Left cardiac atrium (tissue), 4 donors: ENCODE measurements around the gene IDUA. TPM values are rescaled to one million over a fixed set of nuclear protein-coding genes. Genes with fewer than 3 reads are reported as not detected.
"Not testable (repeated sequence)": the region's sequence is repeated elsewhere in the genome, so short reads cannot be mapped to it uniquely, and the experiment has no call there.

Source experiments
- ATAC-seq, 2 donors: fragments of 200-7000 bp; cut with Tn5 transposase; one replicate each; pipeline ENCODE4 v1.9.1; 2020; ENCODE audit warnings: mild to moderate bottlenecking in 2 of 2, moderate library complexity in 2 of 2
- DNase-seq: peaks from one replicate; pipeline ENCODE4 v3.0.0-alpha.2; 2020
- intact Hi-C, 2 donors: fragments of 100-400 bp; cut with DNase I; formaldehyde crosslinking; loops; one replicate each; pipeline versions ENCODE4 v1.14.1 to v1.15.1; 2022 to 2023
- total RNA-seq, 2 donors: library from RNA; stranded (reverse); fragmentation: NEBNext Ultra II Directional; extraction: Animal tissue kit (Norgen Biotek cat#: 25700); gene quantifications; one replicate each; pipeline ENCODE4 v1.2.1, GENCODE V29; 2021
- donor health status: DM: no; HTN: yes; CAD: no.
- donor health status: DM: no; HTN: yes; CAD: no; lungs with severe emphysema.
- donor health status: DM: yes; HTN: yes; CAD: no.
- donor health status: Dilated cardiomyopathy.

Gene IDUA
- total RNA-seq, 2 donors from 2014 or later = 15.4 to 18.7 TPM

DNA sequence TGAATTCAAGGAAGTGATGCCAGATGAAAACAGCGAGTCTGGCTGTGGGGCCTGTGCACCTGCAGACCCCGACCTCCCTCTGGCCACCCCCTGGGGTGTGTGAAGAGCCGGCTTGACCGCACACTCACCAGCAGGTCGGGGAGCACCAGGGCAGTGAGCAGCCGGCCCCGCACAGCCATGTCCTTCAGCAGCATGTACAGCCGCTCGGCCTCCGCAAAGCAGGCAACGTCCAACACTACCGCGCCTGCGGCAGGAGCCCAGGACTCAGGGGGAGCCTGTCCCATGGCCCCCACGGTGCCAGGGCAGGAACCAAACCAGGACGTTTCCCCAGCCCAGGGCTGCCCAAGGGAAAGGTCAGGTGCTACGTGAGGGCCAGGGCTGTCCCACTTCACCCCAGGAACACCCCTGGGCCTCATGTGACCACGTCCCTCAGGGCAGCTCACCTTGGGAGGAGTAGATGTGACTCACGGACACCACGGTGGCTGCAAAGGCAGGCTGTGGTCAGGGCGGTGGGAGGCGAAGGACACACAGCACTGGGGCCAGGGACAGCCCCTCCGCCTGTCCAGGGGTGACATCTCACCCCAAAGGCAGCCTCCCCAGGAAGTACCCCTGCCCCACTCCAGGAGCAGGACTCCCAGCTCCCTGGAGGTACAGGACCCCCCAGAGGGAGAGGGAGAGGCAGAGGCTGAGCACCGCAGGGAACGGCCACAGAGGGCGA, 21.6 kb upstream of the IDUA start:
- intact Hi-C loops = no loop called here
- DNase-seq = no peak
- no peak for ATAC-seq

DNA sequence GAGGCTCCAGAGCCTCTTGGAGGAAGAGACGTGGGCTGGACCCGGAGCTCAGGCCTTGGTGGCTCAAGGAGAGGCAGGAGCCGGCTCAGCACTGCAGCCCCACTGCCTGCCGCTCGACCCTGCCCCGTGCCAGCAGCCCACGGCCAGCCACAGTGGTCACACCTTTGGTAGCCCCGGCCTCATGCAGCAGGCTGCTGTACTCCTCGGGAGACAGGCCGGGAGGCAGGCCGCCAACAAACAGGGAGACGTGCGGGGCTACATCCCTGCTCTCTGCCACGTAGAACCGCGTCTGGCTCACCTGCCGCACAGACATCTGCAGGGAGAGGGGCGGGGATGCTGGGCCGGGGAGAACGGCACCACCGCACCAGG, 21.1 kb upstream of the IDUA start:
- intact Hi-C loops = no loop called here
- no peak for ATAC-seq
- DNase-seq = no peak

DNA sequence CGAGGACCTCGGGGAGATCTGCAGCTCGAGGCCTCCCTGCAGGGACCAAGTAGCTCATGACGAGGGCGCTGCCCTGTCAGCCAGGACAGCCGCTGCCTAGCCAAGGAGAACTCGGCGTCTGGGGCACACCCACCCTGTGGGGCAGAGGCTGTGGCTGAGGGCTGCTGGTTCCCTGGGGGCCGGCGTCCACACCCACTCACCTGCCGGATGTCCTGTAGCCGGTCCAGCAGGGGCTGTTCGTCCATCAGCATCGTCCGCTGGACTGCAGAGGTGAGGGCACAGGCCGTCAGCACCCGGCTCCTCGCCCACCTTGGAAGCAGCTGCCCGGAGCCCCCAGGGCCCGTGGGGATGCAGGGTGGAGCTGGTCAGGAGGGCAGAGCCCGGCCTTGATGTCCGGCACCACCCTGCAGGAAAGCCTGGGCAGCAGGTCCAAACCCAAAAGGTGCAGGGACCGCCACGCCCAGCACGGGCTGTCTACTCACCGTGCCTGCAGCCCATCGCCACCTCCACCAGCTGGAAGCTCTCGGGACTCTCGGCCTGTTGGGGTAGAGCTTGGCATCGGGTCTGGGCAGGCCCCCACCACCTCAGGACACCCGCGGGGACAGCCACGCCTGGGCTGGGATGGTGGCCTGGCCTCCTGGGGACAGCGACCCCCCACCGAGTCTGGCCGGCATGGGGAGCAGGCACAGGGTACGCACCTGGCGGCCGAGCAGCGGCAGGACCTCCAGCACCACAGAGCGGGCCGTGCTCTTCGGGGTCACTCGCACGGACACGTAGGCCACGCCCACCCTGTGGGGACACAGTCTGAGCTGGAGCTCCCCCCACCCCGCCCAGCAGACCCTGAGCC, 20.4 kb upstream of the IDUA start:
- DNase-seq (no peak), ATAC-seq (no peak)
- intact Hi-C loops = no loop called here

DNA sequence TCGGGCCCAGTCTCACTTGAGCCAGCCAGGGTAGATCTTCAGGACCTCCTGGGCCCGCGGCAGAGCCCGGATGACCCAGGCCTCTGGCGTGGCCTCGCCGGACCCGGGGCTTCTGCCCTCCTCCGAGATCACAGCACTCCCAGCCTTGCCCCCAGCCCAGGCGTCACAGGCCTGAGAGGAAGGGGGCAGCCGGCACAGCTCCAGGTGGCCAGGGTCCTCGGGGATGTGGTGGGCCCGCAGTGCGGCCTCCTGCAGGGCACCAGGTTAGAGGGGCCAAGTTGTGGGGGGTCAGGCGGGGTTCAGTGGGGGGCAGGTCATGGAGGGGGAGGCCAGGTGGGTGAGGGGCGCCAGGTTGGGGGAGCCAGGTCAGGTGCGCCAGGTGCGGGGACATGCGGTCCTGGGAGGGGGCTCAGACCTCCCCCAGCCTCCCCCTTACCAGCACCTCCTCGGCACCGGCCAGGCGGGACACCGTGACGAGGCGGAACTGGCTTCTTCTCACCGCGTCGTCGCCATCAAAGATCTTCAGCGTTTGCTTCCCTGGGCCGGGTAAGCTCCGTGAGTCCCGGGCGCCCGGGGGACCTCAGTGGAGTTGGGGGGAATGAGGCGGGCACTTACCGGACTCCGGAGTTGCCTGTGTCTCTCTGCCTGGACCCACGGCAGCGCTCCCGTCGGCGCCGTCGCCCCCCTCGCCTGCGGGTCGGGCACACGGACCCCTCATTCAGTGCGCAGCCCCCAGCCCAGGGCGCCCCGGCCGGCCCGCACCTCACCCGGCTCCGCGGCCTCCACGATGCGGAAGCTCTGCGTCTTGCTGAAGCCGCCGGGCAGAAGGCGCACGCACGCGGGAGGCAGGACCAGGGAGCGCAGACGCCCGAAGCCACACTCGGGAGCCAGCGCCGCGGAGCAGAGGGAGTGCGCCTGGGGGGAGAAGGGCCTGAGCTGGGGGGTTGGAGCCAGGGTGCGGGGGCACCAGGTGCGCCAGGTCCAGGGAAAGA, 19.4 kb upstream of the IDUA start:
- ATAC-seq = no peak
- intact Hi-C loops = no loop called here
- DNase-seq = no peak

DNA sequence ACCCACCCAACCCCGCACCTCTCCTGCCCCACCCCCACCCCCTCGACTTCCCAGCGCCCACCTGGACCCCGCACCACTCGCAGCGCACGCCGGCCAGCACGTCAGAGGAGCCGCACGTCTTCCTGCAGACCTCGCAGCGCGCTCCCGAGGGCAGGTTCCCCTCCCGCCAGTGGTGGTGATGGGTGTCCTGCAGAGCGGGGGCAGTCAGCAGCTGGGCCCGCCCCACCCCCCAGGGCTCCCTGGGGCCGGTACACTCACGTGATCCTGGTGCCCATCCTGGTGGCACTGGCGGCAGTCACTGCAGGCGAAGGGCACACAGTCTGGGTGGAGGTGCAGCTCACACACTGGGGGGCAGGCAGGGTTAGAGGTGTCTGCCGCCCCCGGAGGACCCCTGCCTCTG, 18.6 kb upstream of the IDUA start:
- intact Hi-C loops = no loop called here
- ATAC-seq (no peak), DNase-seq (no peak)

DNA sequence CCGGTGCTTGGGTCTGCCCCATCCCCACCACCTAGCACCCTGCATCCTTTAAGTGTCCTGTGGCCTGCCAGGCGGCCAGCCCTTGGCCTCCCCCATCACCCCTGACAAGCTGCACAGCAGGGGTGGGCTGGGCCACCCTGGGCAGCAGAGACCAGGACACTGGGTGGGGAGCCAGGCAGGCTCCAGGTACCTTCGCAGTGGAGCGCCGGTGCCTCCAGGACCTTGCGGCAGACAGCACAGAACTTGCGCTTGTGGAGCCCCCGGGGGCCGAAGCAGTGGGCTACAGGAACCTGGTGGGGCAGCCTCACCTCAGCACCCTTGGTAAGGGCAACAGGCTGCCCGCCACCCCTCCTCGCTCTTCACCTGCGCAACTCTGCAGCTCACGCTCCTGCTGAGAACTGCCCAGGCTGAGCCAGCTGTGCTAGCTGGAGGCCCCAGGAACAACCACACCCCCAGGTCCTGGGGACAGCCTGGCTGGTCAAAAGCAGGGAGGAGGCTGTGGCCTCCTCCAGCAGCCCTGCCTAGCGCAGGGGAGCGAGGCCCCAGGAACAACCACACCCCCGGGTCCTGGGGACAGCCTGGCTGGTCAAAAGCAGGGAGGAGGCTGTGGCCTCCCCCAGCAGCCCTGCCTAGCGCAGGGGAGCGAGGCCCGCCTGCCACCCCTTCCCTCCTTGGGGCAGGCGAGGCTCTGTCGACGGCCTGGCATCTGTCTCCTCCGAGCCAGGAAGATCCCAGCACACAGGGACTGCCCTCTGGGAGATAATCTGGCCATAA, 18.0 kb upstream of the IDUA start:
- DNase-seq (no peak), ATAC-seq (no peak)
- intact Hi-C loops = no loop called here

DNA sequence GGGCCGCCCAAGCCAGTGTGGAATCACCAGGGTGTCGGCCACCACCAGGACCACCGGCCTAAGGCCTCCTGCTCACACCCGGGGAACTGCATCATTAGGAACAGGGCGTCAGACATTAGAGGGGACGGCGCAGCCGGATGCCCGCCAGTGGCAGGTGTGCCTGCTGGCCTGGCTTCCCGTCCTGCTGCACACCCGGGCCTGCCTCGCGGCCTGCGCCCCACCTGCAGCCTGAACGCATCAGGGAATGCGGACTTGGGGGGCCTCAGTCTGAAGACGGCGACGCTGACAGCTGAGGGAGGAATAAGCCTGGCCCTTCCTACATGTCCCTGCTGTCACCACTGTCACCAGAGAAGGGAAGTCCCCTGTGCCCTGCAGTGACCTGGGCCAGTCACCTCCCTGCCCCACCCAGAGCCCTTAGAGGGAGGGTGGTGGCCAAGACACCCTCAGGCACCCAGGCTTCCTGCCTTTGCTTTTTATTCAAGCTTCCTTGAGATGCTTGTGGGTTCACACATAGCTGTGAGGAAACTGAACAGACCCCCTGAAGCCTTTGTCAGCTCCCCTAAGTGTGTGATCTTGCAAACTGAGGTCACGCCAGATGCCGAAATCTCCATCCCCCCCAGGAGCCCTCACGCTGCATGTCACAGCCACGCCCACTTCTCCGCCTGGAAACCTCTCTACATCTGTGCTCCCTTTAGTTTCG, 16.6 kb upstream of the IDUA start:
- no peak for DNase-seq
- intact Hi-C loops = loop anchor here in 1 of 2 donors (5.0 kb wide), 1 partner anchor 38 kb away; the partner anchor contains the start of genes GAK and TMEM175
- no peak for ATAC-seq

DNA sequence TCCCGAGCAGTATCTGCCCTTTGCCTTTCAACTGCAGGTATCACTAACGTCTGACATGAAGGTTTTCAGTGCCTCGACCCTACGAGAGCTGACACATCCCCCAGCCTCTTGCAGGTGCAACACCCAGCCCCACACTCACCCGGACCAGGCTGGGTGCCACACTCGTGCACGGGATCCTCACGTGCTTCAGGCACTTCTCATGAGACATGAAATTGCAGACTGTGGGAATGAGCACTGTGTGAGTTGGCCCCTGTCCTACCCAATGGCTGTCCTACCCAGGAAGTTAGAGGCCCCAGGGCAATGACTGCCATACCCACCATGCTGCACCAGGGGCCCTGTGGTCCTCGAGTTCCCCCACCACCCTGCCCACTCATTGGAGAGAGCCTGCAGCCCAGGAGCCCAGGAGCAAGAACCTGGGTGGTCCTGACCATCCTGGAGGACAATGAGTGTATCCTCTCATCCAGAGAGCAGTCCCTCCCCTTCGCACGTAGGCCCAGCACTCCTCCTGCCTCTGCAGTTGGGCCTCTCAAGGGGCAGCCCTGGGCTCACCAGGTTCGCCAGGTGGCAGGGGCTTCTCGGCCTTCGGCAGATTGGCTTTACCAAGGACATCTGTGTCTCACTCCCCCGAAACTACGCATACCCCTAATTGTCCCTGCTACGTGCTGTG, 15.9 kb upstream of the IDUA start:
- ATAC-seq = no peak
- DNase-seq = no peak
- intact Hi-C loops = loop anchor here in 1 of 2 donors (5.0 kb wide), 1 partner anchor 39 kb away; the partner anchor contains the start of genes GAK and TMEM175

DNA sequence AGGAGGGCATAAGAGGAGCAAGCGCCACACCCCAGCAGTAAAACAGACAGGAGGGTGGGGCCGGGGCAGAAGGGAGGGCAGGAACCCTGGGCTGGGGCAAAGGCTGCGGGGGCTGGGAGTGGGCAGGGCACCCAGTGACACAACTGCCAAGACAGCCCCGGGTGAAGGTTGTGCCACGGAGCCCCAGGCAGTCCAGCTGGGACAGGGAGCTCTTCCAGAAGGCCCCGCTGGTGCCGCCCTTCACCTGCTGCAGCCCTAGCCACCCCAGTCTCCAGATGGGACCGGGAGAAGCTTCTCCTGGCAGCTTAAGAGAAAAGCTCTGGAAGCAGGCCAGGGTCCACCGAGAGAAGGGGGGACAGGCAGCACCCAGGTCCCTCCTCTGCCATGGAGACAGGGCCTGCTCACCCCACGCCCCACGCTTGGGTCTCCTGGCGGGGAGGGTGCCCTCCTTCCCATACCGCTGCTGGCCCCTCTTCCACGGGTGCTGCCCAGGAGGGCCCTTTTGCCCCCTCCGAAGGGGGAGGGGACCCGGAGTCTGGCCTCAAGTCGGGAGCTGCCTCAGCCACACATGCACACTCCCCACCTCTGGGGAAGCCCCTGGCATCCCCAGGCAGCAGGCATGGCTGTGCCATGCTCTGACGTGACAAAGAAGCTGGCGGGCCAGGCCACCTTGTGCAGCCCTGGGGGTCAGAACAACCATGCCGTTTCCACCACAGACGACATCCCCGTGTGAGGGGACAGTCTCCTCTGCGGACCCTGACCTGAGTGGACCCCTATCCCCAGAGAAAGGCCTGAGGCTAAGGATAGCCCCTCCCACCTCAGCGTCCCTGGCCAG, 15.0 kb upstream of the IDUA start:
- DNase-seq (no peak), ATAC-seq (no peak)
- intact Hi-C loops = loop anchor here in 1 of 2 donors (5.0 kb wide), 1 partner anchor 40 kb away; the partner anchor contains the start of genes GAK and TMEM175

DNA sequence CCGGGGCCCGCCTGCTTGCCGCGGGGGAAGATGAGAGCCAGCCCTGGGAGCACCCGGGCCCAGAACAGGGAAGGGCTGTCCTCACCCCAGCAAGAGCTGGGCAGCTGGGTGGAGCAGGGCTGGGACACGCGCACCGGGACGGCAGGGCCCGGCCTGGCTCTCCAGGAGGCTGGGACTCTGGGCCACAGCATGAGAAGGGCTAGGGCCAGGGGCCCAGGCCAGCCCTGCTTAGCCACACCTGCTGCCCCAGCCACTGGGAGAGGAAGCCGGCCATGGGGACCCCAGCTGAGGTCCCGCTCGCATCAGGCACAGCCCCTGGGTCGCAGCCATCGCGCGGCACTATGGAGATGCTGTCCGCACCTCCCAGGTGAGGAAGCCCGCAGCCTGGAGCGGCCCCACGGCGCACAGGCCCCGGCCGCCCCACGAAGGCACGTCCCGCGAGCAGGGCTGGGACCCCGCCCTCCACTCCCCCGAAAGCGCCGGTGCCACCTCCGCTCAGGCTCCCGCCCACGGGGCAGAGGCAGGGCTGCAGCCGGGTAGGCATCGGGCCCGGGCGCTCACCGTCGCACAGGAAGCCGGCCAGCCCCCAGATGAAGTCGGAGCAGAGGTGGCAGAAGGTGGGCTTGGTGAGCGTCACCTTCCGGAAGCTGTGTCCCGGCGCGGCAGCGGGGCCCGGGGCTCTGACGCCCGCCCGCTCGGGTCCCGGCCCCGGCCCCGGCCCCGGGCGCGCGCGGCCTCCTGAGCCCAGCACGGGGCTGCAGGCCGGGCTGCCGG, 14.0 kb upstream of the IDUA start:
- DNase-seq (peak; percentile 52), ATAC-seq (peak; percentile 10 to 26)
- intact Hi-C loops = loop anchor here in 1 of 2 donors (5.0 kb wide), 1 partner anchor 41 kb away; the partner anchor contains the start of genes GAK and TMEM175

DNA sequence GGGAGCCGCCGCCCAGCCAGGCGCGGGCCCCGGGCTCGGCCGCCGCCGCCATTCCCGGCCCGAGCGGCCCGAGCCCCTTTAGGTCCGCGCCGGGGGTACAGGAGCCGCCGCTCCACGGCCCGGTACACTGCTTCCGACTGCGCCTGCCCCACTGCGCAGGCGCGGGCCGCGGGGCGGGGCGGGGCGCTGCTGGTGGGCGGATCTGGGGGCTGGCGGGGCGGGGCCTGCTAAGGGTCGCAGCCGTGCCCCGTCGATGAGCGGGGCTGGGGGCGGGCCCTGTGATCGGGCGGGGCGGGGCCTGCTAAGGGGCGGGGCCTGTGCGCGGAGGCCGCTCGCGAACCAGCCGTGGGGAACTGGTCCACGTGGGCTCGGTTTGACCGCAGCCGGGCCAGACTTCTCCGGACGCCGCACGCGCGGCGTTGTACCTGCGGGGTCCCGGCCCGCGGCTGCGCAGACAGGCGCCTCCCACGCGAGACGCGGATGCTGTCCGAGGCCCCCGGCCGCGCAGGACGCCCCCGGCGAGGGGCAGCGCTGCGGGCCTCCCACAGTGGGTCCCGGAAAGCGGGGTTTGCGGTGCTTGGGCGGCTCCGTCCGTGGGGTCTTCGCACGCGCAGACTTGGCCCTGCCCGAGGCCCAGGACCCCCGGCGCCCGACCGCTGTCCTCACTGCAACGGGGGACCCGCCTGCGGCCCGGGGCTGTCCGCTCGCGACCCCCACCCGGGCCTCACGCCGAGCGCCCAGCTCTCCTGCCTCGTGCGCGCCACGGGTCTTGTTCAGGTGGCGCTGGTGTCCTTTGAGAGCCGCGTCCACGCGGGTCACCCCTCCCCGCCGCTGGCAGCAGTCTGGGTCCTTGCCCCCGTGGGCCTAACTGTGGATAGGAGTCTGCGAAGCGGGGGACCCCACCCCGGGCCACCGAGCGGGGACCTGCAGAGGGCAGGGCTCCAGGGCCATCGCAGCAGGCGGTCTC, 13.1 kb upstream of the IDUA start, which contains the start of gene DGKQ:
TSS of gene DGKQ (minus strand) at position 139 of the 967 bp plus-strand sequence. CDS start at position 52, 87 bp downstream.
- intact Hi-C loops = loop anchor here in 1 of 2 donors (5.0 kb wide), 1 partner anchor 41 kb away; the partner anchor contains the start of genes GAK and TMEM175
- ATAC-seq = peak; percentile 97 to 99
- peak; percentile 90 for DNase-seq

DNA sequence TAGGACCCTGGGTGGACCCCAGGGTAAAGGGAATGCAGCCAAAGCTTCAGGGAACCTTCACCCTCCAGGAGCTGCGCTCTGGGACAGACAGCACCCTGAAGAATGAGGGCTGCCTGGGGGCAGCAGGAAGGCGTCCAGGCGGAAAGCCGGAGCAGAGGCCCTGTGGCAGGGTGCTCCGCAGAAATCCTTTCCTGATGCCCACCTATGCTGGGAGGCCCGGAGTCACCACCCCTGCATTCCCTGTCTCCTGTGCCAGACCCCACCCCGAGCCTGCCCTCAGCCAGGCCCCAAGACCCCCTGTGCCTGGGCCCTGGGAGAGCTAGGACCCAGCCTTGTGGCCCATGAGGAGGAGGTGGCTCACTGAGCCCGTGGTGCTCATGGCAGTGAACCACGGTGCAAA, 12.2 kb upstream of the IDUA start:
- intact Hi-C loops = loop anchor here in 1 of 2 donors (5.0 kb wide), 1 partner anchor 42 kb away; the partner anchor contains the start of genes GAK and TMEM175
- ATAC-seq (no peak), DNase-seq (no peak)

DNA sequence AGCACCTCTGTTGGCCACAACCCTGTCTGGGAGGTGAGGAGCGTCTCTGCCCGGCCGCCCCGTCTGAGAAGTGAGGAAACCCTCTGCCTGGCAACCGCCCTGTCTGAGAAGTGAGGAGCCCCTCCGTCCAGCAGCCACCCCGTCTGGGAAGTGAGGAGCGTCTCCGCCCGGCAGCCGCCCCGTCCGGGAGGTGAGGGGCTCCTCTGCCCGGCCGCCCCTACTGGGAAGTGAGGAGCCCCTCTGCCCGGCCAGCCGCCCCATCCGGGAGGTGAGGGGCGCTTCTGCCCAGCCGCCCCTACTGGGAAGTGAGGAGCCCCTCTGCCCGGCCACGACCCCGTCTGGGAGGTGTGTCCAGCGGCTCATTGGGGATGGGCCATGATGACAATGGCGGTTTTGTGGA, 10.8 kb upstream of the IDUA start:
- intact Hi-C loops, DNase-seq, ATAC-seq: not testable (repeated sequence)
